ENCODE data around the gene NXNL1. TPM values are rescaled to one million over a fixed set of nuclear protein-coding genes. Genes with fewer than 3 reads are reported as not detected.
A peak's percentile ranks its signal among the peaks of the same experiment; 100 is the strongest.

Gene NXNL1
- total RNA-seq, 1 donor from 2014 or later = not detected

GRCh38 chr19:17456127-17456526, 4.6 kb downstream of the NXNL1 start:
- no peak for DNase-seq (ENCODE audit: low read depth in 2 of 2)

GRCh38 chr19:17455308-17456123, 5.2 kb downstream of the NXNL1 start:
- no peak for DNase-seq (ENCODE audit: low read depth in 2 of 2)

GRCh38 chr19:17454576-17455071, 6.1 kb downstream of the NXNL1 start:
- no peak for DNase-seq (ENCODE audit: low read depth in 2 of 2)

DNA sequence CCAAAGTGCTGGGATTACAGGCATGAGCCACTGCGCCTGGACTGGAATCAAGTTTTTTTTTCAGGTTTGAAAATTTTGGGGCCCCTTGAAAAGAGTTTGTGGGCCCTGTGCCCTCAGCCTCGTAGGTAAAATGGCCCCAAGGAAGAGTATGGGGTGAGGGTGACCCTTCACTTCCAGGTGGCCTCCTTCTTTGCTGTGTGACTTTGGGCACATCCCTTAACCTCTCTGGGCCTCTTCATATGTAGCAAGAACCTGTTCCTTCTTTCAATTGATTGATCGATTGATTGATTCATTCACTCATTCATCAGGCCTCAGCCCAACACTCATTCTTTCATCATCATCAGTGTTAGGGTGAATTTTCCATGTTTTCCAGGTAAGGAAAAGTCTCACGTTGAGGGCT, 8.9 kb downstream of the NXNL1 start:
- DNase-seq (ENCODE audit: low read depth in 2 of 2) = no peak

GRCh38 chr19:17450264-17451075, 10.3 kb downstream of the NXNL1 start:
- DNase-seq (ENCODE audit: low read depth in 2 of 2) = no peak

DNA sequence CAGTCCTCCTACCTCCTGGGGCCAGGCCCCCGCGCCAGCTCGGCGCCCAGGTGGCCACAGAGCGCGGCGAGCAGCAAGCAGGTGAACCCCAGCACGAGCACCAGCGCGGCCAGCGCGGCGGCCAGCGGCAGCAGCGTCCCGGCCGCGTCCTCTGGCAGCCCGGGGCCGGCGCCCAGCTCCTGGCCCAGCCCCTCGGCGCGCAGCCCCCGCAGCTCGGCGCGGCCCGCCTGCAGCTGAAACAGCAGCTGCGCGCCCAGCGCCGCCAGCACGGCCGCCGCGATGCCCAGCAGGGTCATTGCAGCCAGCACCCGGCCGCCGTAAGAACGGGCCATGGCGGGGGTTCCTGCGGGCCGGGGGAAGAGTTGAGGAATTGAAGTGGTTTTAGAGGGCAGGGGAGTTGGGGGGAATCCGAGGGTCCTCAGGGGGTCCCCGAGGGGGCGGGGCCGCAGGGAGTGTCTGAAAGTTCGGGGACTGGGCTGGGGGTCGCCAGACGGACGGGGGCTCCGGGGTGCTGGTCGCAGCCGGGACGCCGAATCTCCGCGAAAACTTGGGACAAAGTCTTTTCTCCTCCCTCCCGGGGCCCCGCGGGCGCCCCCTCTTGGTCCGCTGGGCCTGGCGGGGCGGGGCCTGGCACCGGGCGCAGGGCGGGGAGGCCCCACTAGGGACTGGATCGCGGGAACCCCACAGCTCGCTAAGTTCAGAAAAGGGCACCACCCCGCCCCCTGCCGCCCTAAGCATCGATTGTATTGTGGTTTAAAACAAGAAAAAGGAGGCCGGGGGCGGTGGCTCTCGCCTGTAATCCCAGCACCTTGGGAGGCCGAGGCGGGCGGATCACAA, 12.4 kb downstream of the NXNL1 start, which contains the start of gene TMEM221:
Gene TMEM221, minus strand, starts transcription at position 538 of the 837 bp plus-strand sequence. Its CDS starts 206 bp downstream, at position 332.
- DNase-seq (ENCODE audit: low read depth in 2 of 2) = peak; percentile 13 to 16

DNA sequence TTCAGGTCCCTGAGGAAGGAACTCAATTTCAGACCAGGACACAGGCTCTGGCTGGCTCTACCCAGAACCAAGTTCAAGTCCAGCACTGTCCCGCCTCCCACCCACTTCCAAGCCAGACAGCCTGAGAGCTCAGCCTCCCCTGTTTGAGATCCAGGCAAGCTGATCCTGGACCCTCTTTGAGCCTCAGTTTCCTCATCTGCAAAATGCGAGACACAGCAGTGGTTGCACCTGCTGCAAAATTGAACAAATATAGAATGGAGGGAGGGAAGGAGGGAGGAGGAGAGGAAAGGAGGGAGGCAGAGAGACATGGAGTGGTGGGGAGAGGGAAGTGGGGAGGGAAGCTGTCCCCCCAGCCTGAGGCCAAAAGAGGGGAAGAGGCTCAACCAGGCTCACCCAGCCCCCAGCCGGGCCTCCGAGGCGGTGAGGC, 13.0 kb downstream of the NXNL1 start:
- no peak for DNase-seq (ENCODE audit: low read depth in 2 of 2)

DNA sequence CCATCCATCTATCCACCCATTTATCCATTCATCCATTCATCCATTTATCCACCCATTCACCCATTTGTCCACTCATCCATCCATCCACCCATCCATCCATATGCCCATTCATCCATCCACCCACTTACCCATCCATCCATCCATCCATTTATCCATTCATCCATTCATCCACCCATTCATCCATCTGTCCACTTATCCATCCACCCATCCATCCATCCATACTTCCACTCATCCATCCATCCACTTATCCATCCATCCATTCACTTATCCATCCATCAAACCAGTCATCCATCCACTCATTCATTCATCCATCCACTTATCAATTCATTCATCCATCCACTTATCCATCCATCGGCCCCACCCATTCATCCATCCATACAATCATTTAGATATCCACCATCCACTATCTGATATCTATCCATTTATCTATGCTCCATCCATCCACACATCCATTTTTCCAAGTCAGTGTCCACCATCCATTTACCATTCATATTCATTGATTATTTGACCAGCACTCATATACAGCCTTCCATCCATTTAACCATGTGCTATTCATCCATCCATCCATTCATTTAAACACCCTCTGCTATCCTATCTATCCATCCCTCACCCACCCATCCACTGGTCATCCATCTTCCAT, 15.1 kb downstream of the NXNL1 start:
- DNase-seq (ENCODE audit: low read depth in 2 of 2) = no peak

DNA sequence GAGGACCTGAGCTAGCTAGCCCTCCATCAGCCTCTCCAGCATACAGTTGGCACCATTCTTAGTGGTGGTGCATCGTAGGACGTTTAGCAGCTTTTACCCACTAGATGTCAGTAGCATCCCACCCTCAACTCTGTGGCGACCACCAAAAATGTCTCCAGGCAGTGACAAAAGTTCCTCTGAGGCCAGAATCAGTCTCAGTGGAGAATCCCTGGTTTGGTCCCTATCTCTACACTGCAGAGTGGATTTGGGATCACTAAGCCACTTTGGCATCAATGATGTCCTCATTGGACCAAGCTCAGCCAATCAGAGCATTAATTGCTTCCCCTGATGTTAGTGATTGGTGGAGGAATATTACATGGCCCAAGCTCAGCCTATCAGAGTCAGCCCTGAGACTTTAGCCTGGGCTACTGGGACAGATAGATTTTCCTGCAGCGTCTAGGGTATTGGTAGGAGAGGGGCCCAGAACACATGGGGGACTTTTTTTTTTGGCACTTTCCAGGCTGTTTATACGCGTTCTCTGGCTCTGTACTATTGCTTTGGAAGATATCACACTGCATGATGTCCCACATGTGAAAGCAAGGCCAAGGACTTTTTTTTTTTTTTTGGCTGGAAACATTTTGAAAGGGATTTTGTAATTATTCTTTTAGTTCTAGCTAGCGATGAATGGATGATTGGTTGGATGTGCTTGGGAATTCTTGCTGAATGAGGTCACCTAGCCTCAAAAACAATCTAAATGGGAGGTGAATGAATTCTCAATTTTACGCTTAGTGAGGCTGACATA, 19.3 kb downstream of the NXNL1 start:
- DNase-seq (ENCODE audit: low read depth in 2 of 2) = peak; percentile 20 to 45

DNA sequence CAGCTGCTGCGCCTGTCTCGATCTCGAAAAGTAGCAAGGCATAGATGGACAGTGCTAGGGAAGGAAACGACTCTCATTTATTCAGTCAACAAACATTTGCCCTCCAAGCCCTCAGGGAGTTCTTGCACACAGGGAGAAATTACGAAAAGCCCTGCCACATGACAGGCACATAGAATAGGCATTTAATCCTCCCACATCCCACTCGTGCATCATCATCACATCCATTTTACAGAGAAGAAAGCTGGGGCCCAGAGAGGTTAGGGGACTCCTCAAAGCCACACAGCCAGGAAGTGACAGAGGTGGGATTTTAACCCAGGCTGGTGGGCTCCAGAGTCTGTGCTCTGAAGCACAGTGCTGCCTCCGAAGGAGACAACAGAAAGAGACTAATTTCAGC, 23.9 kb downstream of the NXNL1 start:
- DNase-seq (ENCODE audit: low read depth in 2 of 2) = no peak

- no peak for DNase-seq (ENCODE audit: low read depth in 2 of 2)
Measured at GRCh38 chr19:17436094-17436873, 24.4 kb downstream of the NXNL1 start.

DNA sequence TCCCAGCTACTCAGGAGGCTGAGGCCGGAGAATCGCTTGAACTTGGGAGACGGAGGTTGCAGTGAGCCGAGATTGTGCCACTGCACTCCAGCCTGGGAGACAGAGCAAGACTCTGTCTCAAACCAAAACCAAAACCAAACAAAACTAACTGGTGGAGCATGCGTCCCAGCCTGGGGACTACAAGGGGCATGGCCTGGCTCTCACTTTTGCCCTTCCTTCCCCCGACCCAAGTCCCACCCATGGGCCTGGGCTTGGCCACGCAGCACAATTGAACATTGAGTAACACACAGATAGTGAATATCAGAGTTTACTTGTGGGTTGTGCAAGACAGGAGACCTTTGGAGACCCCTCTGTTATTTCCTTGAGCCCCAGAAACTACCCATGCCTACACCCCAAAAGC, 25.5 kb downstream of the NXNL1 start:
- no peak for DNase-seq (ENCODE audit: low read depth in 2 of 2)

DNA sequence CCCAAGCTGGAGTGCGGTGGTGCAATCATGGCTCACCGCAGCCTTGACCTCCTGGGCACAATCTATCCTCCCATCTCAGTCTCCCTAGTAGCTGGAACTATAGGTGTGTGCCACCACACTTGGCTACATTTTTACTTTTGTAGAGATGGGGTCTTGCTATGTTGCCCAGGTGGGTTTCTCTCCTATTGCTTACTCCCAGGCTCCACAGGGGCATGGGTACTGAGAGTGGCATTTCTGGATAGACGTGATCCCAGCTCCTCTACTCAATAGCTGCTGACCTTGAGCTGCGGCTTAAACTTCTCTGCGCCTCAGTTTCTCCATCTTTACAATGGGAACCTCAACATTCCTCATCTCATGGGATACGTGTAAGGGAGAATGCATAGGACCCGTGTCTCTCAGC, 29.3 kb downstream of the NXNL1 start:
- DNase-seq (ENCODE audit: low read depth in 2 of 2) = no peak

DNA sequence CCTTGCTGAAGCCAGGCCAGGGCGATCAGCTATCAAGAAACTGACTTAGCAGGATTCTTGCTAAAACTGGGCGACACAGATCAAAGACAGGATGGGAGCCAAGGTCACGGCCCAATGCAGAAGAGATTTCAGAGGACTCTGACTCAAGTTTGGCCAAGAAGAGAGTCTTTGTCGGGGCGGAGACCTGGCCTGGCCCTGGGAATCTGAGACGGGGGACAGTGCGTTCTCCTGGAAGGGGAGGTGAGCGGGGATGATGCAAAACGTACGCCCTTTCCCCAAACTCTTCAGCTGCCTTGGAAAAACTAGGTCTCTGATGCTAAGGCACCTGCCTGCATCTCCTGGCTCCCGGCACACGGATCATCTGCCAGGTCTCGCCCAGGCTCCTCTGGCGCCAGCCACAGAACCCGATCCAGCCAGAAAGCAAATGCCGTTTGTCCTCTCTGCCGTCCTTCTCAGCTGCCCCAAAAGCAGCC, 31.0 kb downstream of the NXNL1 start:
- no peak for DNase-seq (ENCODE audit: low read depth in 2 of 2)

- DNase-seq (ENCODE audit: low read depth in 2 of 2) = peak in 1 of 2 donors; percentile 27
Measured at GRCh38 chr19:17424743-17425365, 35.9 kb downstream of the NXNL1 start.

DNA sequence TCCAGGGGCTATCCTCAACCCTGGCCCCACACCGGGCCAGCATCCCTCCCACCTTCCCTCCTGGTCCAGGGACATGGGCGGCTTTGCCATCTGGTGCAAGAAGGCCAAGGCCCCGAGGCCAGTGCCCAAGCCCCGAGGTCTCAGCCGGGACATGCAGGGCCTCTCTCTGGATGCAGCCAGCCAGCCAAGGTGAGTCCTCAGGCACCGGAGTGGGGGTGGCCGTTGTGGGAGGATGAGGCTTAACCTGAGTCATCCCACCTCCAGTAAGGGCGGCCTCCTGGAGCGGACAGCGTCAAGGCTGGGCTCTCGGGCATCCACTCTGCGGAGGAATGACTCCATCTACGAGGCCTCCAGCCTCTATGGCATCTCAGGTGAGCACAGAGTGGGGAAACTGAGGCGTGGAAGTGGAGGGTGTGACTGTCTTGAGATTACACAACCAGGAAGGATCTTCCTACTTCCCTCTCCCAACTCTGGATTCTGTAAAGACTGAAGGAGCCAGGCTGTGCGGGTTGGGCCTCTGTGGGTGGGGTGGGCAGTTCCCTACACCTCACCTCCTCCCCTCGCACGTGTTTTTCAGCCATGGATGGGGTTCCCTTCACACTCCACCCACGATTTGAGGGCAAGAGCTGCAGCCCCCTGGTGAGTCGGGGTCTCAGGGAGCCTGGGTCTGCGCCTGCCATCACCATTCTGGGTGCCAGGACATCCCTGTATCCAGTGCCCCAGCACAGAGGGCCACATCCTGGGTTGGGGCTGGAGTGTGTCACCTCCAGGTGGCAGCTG, 37.1 kb downstream of the NXNL1 start:
- DNase-seq (ENCODE audit: low read depth in 2 of 2) = no peak

GRCh38 chr19:17421942-17422341, 38.8 kb downstream of the NXNL1 start:
- DNase-seq (ENCODE audit: low read depth in 2 of 2) = no peak

- DNase-seq (ENCODE audit: low read depth in 2 of 2) = peak; percentile 51 to 60
Measured at GRCh38 chr19:17420475-17420924, 40.2 kb downstream of the NXNL1 start.
